ENCODE data around the gene ZMIZ1. TPM values are rescaled to one million over a fixed set of nuclear protein-coding genes. Genes with fewer than 3 reads are reported as not detected.

ZMIZ1 gene
- total RNA-seq, 6 experiments from 2014 or later = 38.6 to 60.3 (median 51.2) TPM

- TF ChIP-seq, protein P1, sequence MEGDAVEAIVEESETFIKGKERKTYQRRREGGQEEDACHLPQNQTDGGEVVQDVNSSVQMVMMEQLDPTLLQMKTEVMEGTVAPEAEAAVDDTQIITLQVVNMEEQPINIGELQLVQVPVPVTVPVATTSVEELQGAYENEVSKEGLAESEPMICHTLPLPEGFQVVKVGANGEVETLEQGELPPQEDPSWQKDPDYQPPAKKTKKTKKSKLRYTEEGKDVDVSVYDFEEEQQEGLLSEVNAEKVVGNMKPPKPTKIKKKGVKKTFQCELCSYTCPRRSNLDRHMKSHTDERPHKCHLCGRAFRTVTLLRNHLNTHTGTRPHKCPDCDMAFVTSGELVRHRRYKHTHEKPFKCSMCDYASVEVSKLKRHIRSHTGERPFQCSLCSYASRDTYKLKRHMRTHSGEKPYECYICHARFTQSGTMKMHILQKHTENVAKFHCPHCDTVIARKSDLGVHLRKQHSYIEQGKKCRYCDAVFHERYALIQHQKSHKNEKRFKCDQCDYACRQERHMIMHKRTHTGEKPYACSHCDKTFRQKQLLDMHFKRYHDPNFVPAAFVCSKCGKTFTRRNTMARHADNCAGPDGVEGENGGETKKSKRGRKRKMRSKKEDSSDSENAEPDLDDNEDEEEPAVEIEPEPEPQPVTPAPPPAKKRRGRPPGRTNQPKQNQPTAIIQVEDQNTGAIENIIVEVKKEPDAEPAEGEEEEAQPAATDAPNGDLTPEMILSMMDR (IDR thresholded peaks at IDR 0.05) = no peak
- no peaks in the 10 kb centered on the region; the same call in 1 of the 2 replicates for H3K27me3 Mint-ChIP-seq (ENCODE audit: insufficient read depth)
- H3K9me3 Mint-ChIP-seq = no peaks in the 10 kb centered on the region
- peaks cover 56% of the 10 kb centered on the region for H3K4me1 Mint-ChIP-seq (ENCODE audit: low read depth)
- H3K36me3 Mint-ChIP-seq (ENCODE audit: low read depth) = peaks cover 26% of the 10 kb centered on the region
- no peak for DNase-seq
- 0 out of 2 replicates have a peak overlapping the region, but pooled peaks have one; percentile 49 for H3K4me3 Mint-ChIP-seq
- H3K27ac Mint-ChIP-seq = peak overlapping the region; percentile 78
Observed at GRCh38 chr10:79126351-79127080, 57.8 kb downstream of the ZMIZ1 start.

- H3K9me3 Mint-ChIP-seq = no peaks in the 10 kb centered on the region
- H3K27me3 Mint-ChIP-seq (ENCODE audit: insufficient read depth) = no peaks in the 10 kb centered on the region; the same call in 1 of the 2 replicates
- H3K36me3 Mint-ChIP-seq (ENCODE audit: low read depth) = peaks cover 30% of the 10 kb centered on the region
- peak overlapping the region; percentile 78 for H3K27ac Mint-ChIP-seq
- H3K4me3 Mint-ChIP-seq = peak overlapping the region; percentile 49
- no peak for DNase-seq
- H3K4me1 Mint-ChIP-seq (ENCODE audit: low read depth) = peaks cover 63% of the 10 kb centered on the region
- TF ChIP-seq, protein P1 (IDR thresholded peaks at IDR 0.05) = no peak
Observed at GRCh38 chr10:79127151-79127961, 58.6 kb downstream of the ZMIZ1 start.

DNA sequence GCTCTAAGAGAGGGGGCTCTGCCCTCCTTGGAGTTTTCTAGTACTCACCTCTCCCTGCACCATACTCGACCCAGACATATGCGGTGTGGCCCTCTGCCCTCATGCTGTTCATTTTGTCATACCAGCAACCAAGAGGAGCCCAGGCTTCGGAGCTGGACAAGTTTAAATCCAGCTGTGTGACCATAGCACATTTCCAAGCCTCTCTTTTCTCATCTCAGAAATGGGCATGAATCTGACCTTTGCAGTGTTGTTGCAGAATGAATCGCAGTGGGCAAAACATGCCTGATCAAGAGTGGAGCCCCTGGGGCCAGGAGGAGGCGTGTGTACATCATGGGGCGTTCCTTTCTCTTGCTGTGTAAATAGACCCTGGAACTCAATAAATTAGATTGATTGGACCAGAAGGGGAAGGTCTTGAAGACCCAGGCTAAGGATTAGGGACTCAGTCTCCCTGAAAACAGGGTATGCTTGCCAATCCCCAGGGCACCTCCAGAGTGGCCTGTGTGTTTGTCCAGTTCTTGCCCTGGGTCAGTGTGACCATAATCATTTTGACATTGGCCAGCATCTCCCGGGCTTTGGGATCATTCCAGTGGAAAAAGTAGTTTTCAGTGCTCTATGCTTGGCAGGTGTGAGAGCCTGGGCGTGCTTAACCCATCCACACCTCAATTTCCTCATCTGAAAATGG is 59.6 kb downstream of the ZMIZ1 start:
- no peak for DNase-seq
- H3K27ac Mint-ChIP-seq = peak overlapping the region; percentile 72
- no peaks in the 10 kb centered on the region; the same call in 1 of the 2 replicates for H3K27me3 Mint-ChIP-seq (ENCODE audit: insufficient read depth)
- H3K36me3 Mint-ChIP-seq (ENCODE audit: low read depth) = peaks cover 30% of the 10 kb centered on the region
- no peak overlapping the region for H3K4me3 Mint-ChIP-seq
- H3K4me1 Mint-ChIP-seq (ENCODE audit: low read depth) = peaks cover 71% of the 10 kb centered on the region
- no peaks in the 10 kb centered on the region for H3K9me3 Mint-ChIP-seq
- TF ChIP-seq, protein P1 (IDR thresholded peaks at IDR 0.05) = no peak

GRCh38 chr10:79128923-79129305 is 60.1 kb downstream of the ZMIZ1 start:
- TF ChIP-seq, protein P1 (IDR thresholded peaks at IDR 0.05) = no peak
- Mint-ChIP-seq H3K9me3 (no peaks in the 10 kb centered on the region), H3K36me3 (ENCODE audit: low read depth) (peaks cover 30% of the 10 kb centered on the region), H3K4me1 (ENCODE audit: low read depth) (peaks cover 72% of the 10 kb centered on the region), H3K27me3 (ENCODE audit: insufficient read depth) (no peaks in the 10 kb centered on the region; the same call in 1 of the 2 replicates), H3K27ac (peak overlapping the region; percentile 72), H3K4me3 (peak overlapping the region; percentile 39; the same call in 1 of the 2 replicates)
- no peak for DNase-seq

- TF ChIP-seq, protein P1 (IDR thresholded peaks at IDR 0.05) = 0 out of 2 replicates have a peak, but pooled peaks have one; percentile 12
- Mint-ChIP-seq H3K27ac (peak overlapping the region; percentile 72), H3K27me3 (ENCODE audit: insufficient read depth) (no peaks in the 10 kb centered on the region; the same call in 1 of the 2 replicates), H3K36me3 (ENCODE audit: low read depth) (peaks cover 27% of the 10 kb centered on the region), H3K9me3 (no peaks in the 10 kb centered on the region), H3K4me3 (peak overlapping the region; percentile 39), H3K4me1 (ENCODE audit: low read depth) (peaks cover 72% of the 10 kb centered on the region)
- DNase-seq = no peak
Observed at GRCh38 chr10:79129361-79129997, 60.7 kb downstream of the ZMIZ1 start.

All from HFFc6 (cell line).